GM19043 (cell line): ENCODE results near the gene OR10H1.
"Not testable (repeated sequence)": the region's sequence is repeated elsewhere in the genome, so short reads cannot be mapped to it uniquely, and the experiment has no call there.

Experiments
- ATAC-seq: cut with Tn5 transposase; IDR thresholded peaks from one replicate; pipeline ENCODE4 v1.9.1; 2021; ENCODE audit warnings: low read depth; ENCODE audit not compliant: unreplicated experiment

OR10H1 gene

DNA sequence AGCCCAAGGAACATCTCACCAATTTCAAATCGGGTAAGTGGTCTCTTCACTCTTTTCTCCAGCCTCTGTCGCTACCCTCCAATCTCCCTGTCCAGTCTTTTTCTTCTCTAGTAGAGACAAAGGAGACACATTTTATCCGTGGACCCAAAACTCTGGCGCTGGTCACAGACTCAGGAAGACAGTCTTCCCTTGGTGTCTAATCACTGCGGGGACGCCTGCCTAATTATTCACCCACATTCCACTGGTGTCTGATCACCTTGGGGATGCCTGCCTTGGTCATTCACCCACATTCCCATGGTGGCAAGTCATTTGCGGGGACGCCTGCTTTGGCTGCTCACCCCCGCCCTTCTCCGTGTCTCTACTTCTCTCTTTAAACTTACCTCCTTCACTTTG lies 13.8 kb upstream of the OR10H1 start:
- ATAC-seq = no peak

DNA sequence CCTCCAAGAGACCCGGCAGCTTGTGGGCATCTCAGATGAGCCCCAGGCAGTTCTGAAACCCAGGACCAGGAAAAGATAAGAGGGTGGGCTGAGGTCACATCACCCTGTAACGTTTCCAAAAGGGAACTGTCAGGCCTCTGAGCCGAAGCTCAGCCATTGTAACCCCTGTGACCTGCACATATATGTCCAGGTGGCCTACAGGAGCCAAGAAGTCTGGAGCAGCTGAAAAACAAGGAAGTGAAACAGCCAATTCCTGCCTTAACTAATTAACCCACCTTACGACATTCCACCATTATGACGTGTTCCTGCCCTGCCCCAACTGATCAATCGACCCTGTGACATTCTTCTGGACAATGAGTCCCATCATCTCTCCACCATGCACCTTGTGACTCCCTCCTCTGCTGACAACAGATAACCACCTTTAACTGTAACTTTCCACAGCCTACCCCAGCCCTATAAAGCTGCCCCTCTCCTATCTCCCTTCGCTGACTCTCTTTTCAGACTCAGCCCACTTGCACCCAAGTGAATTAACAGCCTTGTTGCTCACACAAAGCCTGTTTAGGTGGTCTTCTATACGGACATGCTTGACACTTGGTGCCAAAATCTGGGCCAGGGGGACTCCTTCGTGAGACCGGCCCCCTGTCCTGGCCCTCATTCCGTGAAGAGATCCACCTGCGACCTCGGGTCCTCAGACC lies 13.3 kb upstream of the OR10H1 start:
- not testable (repeated sequence) for ATAC-seq

DNA sequence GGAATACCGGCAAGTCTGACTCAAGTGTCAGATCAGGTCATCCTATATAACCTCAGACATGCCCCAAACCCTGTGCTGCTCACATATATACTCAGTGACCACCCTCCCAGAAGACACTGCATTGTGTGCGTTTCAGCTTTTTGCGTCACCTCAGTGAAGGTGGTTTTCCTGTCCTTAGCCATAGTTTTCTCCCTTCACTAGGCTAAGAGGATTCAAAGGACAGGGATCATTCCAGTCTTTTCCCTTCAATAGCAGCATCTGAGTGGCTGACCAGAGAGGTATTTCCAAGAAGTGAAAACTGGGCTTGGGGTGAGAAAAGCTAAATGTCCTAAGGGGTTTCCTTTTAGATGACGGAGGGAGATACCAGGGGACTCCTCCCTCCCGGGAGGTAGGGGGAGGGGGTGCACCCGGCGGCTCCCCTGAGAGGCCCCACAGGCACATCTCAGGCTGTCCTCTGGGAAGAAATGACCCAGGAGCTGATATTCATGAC lies 12.7 kb upstream of the OR10H1 start:
- ATAC-seq = no peak

DNA sequence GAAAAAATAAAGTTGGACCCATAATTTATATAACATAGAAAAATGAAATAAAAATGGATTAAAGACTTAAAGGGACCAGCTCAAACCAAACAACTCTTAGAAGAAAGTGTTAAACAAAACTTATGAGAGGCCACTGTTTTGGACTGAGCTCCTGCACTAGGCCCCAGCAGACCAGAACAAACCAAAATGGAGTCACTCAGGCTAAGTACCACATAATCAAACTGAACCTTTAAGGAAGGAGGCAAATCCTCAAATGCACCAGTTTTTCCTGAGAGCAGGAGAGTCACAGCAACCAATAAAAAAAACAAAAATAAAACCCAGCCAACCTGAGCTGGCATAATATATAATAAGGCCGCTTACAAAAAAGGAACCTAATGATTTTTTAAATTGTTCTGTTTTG lies 10.3 kb upstream of the OR10H1 start:
- ATAC-seq = no peak

DNA sequence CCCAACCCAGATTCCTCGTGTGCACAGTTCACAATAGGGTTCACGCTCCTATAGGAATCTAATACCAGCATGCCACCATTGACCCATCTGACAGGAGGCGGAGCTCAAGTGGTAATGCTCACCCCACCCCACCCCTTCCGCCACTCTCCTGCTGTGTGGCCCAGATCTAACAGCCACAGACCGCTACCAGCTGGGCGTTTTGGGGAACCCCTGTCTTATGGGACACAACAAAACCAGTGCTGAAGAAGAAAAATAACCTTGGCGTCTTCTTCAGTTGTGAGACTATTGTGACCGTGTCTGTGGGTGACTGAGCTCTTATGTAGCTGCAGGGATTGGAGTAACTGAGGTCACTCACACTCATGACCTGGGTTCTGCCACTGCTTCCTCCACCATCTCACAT lies 5.2 kb upstream of the OR10H1 start:
- no peak for ATAC-seq

DNA sequence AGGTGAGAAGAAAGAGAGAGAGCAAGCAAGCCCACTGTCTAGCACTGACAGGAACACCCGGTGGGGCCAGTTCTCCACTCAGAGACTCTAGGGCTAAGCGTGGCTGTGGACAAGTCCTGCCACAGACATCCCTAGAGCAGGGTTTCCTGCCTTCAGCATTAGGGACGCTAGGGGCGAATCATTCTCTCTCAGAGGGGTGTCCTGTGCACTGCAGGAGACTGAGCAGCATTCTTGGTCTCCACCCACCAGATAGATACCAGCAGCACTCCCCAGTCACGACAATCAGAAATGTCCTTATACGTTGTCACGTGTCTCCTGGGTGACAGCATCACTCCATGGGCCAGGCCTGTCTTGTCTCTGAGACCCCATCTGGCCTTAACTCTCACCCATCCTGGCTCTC lies 1.5 kb downstream of the OR10H1 start:
- ATAC-seq = no peak

DNA sequence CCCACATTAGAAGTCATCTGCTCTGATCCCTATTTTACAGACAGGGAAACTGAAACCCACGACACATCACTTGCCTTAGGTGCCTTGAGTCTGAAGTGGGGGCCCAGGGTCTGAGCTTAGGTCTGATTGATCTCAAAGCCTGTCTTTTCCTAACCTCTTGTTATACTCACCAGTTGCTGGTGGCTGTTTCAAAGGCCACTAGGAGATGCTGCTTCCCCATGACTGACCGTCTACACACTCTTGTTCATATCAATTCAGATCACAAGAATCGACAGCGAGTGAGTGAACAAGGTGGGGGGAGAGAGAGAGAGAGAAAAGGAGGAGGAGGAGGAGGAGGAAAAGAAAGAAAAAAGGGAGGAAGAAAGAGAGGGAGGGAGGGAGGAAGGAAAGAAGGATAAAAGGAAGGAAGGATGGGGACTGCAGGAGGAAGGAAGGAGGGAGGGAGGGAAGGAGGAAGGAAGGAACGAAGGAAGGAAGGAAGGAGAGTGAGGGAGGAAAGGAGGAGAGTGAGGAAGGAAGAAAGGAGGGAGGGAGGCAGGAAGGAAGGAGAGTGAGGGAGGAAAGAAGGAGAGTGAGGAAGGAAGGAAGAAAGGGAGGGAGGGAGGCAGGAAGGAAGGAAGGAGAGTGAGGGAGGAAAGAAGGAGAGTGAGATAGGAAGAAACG lies 3.3 kb downstream of the OR10H1 start:
- ATAC-seq = no peak

DNA sequence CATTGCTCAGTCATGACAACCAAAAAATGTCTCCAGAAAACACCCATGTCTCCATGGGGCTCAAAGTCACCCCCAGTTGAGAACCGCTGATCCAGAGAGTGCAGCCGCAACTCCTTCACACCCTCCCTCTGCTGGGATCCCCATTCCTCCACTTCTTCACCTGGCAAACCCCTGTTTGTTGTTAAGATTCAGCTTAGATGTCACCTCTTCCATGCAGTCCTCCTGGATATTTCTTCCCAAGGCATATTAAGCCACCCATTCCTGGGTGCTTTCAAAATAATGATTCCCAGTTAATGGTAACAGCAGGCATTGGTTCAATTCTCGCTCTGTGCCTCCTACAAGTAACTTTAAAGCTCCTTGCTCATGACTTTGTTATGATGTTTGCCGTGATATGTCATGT lies 4.0 kb downstream of the OR10H1 start:
- no peak for ATAC-seq

DNA sequence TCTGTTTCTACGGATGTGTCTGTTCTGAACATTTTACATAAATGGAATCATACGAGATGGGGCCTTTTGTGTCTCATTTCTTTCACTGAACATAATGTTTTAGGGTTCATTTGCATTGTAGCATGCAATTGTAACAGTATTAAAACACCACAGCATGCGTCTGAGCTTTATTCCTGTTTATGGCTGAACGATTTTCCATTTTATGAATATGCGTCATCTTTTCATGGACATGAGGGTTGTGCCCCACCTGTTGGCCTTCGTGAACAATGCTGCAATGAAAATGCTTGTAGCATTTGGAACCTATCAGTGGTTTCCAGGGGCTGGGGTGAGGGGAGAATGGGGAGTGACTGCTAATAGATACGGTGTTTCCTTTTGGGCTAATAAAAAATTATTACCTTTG lies 5.1 kb downstream of the OR10H1 start:
- no peak for ATAC-seq

DNA sequence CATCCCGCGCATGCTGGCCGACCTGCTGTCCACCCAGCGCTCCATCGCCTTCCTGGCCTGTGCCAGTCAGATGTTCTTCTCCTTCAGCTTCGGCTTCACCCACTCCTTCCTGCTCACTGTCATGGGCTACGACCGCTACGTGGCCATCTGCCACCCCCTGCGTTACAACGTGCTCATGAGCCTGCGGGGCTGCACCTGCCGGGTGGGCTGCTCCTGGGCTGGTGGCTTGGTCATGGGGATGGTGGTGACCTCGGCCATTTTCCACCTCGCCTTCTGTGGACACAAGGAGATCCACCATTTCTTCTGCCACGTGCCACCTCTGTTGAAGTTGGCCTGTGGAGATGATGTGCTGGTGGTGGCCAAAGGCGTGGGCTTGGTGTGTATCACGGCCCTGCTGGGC lies 21.2 kb downstream of the OR10H1 start:
- ATAC-seq = not testable (repeated sequence)

DNA sequence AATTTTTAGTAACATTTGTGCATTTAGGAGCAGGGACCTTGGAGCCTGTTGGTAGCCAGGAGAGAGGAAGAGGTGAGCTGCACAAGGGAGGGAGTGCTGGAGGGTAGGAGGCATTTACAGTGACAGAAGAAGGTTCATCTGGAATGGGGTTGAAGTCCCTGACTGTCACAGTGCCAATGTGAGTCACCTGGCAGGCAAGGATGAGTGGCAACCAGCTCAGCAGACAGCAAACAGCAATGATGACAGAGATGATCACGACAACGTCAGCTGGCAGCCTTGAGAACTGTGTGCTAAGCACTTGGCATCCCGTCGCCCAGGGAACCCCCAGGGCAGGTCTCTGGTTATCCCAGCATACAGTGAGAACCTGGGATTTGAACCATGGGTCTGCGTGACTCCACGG lies 25.4 kb downstream of the OR10H1 start:
- ATAC-seq = no peak

DNA sequence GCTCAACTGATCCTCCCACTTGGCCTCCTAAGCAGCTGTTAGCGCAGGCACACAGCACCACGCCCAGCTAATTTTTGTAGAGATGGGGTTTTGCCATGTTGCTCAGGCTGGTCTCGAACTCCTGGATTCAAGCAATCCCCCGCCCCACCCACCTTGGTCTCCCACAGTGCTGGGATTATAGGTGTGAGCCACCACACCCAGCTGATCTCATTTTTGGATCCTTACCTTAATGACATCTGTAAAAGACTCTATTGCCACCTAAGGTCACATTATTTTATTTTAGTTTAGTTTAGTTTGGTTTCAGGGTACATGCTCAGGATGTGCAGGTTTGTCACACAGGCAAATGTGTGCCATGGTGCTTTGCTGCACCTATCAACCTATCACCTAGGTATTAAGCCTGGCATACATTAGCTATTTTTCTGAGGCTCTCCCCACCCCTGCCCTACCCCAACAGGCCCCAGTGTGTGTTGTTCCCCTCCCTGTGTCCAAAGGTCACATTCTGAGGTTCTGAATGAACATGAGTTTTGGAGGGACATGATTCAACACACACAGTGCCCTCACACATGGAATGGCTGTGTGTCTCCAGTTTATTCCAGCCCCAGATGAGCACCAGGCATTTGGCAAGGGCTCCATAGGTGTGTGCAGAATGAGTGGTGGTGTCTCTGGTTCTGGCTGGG lies 26.7 kb downstream of the OR10H1 start:
- ATAC-seq = no peak

DNA sequence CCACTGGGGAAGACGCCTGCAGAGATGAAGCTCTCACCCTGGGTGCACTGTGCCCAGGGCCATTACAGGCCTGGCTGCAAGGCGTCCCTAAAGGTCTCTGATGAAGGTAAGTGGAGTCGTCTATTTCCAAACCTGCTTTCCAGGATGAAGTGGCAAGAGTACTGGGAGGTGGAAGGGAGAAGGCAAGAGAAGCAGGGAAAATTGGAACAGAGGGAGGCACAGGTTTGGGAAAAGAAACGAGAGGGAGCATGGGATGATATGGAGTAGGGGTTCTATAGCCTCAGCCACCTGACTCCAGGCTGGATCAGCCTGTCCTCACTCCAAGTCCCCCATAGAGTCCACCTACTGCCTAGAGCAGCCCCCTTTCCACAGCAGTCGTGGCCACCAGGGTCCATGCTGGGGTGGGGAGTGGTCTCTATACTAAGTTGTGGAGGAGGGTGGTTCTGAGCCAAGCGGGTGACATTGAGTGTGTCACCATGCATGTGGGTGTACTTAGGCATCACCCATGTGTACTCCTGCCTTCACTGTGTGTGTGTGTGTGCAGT lies 27.8 kb downstream of the OR10H1 start, which contains the start of gene OR10H5:
TSS of gene OR10H5 (plus strand) at position 51 of the 545 bp plus-strand sequence. CDS start 6,388 bp downstream, outside the sequence.
- ATAC-seq = no peak

DNA sequence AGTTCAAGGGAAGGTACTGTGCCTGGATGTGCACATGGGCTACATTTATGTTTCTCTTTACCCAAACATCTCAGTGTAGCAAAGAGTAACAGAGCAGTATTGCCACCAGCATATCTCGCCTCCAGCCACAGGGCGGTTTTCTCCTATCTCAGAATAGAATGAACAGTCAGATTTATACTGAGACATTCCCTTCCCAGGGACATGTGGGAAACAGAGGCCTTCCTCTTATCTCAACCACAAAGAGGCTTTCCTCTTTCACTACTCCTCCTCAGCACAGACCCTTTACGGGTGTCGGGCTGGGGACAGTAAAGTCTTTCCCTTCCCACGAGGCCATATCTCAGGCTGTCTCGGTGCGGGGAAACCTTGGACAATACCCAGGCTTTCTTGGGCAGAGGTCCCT lies 32.6 kb downstream of the OR10H1 start:
- ATAC-seq = not testable (repeated sequence)

DNA sequence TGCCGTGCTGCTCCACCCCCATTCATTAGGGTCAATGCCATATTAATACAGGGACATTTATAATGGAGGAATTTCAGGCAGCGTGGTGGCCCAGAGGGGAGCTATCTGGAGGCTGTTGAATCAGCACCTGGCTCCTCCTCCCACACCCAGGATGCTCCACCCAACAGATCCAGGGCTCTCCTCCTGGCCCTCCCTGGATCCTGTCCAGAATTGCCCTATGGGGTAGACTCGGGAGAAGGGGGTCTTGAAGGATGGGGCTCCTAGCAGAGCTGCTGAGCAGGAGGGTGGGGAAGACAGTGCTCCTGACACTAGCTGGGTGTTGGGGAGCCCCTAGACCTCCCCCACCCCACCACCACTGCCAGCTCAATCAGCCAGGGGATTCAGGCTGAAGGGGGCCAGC lies 33.3 kb downstream of the OR10H1 start:
- no peak for ATAC-seq

DNA sequence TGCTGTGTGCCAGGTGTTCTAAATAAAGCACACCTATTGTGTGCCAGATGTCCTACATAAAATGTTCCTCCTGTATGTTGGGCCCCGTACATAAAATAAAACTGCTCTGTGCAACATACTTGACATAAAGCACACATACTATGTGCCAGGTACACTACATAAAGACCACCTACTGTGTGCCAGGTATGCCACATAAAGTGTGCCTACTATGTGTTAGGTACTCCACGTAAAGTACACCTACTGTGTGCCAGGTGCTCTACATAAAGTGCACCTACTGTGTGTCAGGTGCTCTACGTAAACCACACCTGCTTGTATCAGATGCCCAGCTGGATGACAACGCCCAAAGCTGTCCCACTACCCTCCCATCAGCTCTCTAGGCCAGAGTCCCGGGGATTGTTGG lies 33.8 kb downstream of the OR10H1 start:
- no peak for ATAC-seq

DNA sequence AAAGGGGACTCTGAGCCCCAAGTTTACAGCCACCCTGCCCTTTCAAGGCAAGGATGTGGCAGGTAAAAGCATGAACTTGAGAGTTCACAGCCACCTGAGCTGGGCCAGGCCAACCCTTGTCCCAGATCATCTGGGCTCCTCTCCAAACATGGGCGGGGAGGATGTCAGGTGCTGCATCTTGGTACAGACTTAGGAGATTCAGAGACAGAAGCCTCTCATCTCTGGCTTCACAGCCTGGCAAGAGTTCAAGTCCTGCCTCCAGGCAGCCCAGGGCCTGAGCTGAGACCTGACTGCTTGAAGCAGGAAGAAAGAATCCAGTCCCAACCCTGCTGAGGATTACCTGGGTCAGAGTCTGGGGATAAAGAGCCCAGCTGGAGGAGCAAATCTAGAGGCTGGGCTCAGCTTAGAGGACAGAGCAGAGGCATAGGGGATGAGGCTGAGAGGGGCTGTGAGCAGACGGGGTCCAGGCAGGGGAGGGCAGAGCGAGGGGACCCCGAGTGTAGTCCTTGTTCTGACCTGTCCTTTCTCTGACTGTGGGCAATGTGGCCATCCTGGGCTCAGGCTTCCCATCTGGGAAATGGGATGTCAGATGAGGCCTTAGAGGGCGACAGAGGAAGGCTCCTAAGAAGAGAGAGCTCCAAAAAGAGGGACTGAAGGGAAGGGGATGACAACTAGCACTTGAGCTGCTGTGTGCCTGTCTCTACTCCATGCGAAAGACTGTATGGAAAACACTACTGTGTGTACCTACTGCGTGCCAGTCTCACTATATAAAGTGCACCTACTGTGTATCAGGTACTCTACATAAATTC lies 34.6 kb downstream of the OR10H1 start:
- no peak for ATAC-seq

DNA sequence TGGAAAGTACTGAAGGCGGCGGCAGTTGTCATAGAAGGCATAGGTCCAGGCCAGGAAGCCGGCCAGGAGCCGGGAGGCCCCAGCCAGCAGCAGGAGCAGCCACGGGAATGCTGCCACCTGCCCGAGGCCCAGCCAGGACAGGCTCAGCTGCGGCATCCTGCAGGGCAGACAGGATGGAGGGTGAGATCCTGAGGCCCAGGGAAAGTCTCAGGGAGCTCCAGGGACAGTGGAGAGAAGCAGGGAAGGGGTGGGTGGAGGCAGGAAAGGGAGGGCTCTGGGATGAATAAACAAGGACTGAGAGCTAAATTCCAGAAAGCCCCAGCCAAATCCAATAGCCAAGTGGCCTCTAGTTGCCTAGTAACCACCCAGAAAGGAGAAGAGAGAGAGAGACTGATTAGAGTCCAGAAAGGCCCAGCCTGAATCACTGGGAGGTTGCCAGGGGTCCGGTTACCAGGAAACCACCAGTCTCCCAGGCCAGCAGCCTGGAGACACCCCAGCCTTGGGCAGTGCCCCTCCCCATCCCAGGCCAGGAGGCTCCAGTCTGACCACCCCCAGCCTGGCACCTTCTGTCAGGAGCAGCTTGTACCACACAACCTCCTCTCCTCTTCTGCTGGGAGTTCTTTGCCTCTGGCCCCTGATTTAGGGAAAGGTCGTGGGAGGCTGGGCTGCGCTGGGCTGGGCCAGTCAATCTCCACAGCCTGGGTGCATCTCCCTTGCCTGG lies 35.5 kb downstream of the OR10H1 start:
- no peak for ATAC-seq

DNA sequence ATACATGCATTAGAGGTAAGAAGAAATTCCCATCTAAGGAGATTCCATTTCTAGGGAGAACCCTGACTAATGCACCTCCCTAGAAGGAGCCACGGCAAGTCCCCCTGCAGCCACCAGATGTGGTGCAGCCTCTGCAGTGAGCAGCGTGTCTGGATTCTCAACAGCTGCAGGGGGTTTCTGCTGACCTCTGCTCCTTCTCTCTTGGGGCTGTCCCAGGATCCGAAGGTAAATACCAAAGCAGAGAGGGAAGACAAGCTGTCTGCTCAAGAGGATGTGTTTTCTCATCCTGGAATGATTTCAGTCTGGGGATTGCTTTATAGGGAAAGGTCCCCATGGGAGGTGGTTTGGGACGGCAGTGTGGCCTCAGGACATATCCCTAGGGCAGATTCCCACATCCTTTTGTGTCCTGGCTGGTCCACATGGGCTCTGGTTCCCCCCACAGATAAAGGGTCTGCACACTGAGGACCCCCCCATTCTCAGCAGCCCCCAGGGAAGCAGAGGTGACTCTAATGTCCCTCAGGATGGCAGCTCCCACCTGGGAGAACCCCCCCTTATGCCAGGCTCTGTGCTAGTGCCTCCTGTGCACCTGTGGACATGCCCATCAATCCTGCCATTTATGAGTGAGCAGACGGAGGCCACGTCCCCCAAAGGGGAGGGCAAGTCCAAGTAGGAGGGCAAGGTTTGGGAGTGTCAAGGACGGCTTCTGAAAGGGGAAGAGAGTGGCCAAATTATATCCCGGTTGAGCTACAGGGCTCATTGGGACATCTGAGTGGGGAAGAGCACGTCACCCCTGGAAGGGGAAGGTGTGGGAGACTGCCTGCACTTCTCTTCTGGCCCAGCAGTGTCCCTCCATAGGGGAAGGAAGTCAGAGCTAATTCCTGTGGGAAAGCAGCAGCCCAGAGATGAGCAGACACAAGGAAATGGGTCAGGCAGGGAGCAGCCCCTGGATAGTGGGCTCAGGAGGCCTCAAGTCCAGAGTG lies 38.2 kb downstream of the OR10H1 start:
- no peak for ATAC-seq
